Osteoblast (primary cell): ENCODE results near the gene ILF2. TPM values are rescaled to one million over a fixed set of nuclear protein-coding genes. Genes with fewer than 3 reads are reported as not detected.
A peak's percentile ranks its signal among the peaks of the same experiment; 100 is the strongest.

ENCODE experiments used
- DNase-seq: peaks from one replicate; pipeline ENCODE4 v3.0.0; 2011; ENCODE audit warnings: low spot score, mixed read lengths; ENCODE audit not compliant: insufficient read length; ENCODE audit errors: missing footprints
- H2AFZ ChIP-seq: 2 replicates; pipeline ENCODE4 v1.6.0; 2011; ENCODE audit warnings: mild to moderate bottlenecking, low read length
- H3K27ac ChIP-seq: 2 replicates; pipeline ENCODE4 v1.5.1; 2011; ENCODE audit warnings: mild to moderate bottlenecking, low read depth, low read length, moderate library complexity
- H3K27me3 ChIP-seq: 2 replicates; pipeline ENCODE4 v1.6.0; 2012; ENCODE audit warnings: mild to moderate bottlenecking, control low read depth, inconsistent platforms, low read length, moderate library complexity; ENCODE audit not compliant: insufficient read depth
- H3K36me3 ChIP-seq: 2 replicates; pipeline ENCODE4 v1.5.1; 2011; ENCODE audit warnings: mild to moderate bottlenecking, low read length, control low read depth, moderate library complexity; ENCODE audit not compliant: insufficient read depth
- H3K4me1 ChIP-seq: 2 replicates; pipeline ENCODE4 v1.5.1; 2011; ENCODE audit warnings: mild to moderate bottlenecking, low read length, control low read depth, moderate library complexity; ENCODE audit not compliant: insufficient read depth
- H3K4me2 ChIP-seq: 2 replicates; pipeline ENCODE4 v1.6.0; 2011; ENCODE audit warnings: mild to moderate bottlenecking, low read length; ENCODE audit not compliant: insufficient read depth
- H3K4me3 ChIP-seq: fragments of 200-600 bp; sonication (generic); 3 replicates; pipeline ENCODE4 v1.5.1; 2012; ENCODE audit warnings: mild to moderate bottlenecking, low read length, inconsistent platforms; ENCODE audit not compliant: insufficient read depth
- H3K79me2 ChIP-seq: 2 replicates; pipeline ENCODE4 v1.6.0; 2012; ENCODE audit warnings: mild to moderate bottlenecking, low read length, control low read depth, inconsistent platforms; ENCODE audit not compliant: insufficient read depth
- H3K9me3 ChIP-seq: 2 replicates; pipeline ENCODE4 v1.5.1; 2011; ENCODE audit warnings: low read depth, low read length, control low read depth
- H4K20me1 ChIP-seq: 2 replicates; pipeline ENCODE4 v1.6.0; 2012; ENCODE audit warnings: mild to moderate bottlenecking, low read length, control low read depth; ENCODE audit not compliant: insufficient read depth
- CTCF ChIP-seq: IDR thresholded peaks from 2 replicates; pipeline ENCODE4 v1.5.1; 2011; ENCODE audit warnings: mild to moderate bottlenecking, low read depth, low read length, moderate library complexity; ENCODE audit errors: extremely low read depth
- total RNA-seq: library from RNA; depleted of rRNA; stranded (reverse); fragments of >200 nt; gene quantifications from 2 replicates; pipeline ENCODE4 v1.2.3, GENCODE V29; 2012

The ILF2 gene
- total RNA-seq, 1 donor: 130 TPM

GRCh38 chr1:153697191-153698019 is 26.6 kb upstream of the ILF2 start:
- Histone ChIP-seq H3K36me3 (no peaks in the 10 kb centered on the region), H3K4me1 (peaks cover 10% of the 10 kb centered on the region), H3K79me2 (no peaks in the 10 kb centered on the region), H4K20me1 (no peaks in the 10 kb centered on the region), H3K4me2 (no peak overlapping the region), H2AFZ (peak overlapping the region; percentile 86), H3K27me3 (no peaks in the 10 kb centered on the region), H3K9me3 (no peaks in the 10 kb centered on the region), H3K27ac (no peak overlapping the region), H3K4me3 (no peak overlapping the region)
- TF ChIP-seq CTCF: no peak
- DNase-seq: peak; percentile 51

GRCh38 chr1:153696741-153697140 is 25.9 kb upstream of the ILF2 start:
- Histone ChIP-seq H3K79me2 (no peaks in the 10 kb centered on the region), H3K36me3 (no peaks in the 10 kb centered on the region), H4K20me1 (no peaks in the 10 kb centered on the region), H3K4me1 (peaks cover 10% of the 10 kb centered on the region), H3K4me3 (no peak overlapping the region), H3K27ac (no peak overlapping the region), H2AFZ (no peak overlapping the region), H3K4me2 (no peak overlapping the region), H3K27me3 (no peaks in the 10 kb centered on the region), H3K9me3 (no peaks in the 10 kb centered on the region)
- no peak for TF ChIP-seq CTCF
- no peak for DNase-seq

GRCh38 chr1:153693466-153693865 is 22.7 kb upstream of the ILF2 start:
- Histone ChIP-seq H3K36me3 (no peaks in the 10 kb centered on the region), H4K20me1 (no peaks in the 10 kb centered on the region), H3K27ac (no peak overlapping the region)

More at GRCh38 chr1:153693466-153693865, 22.7 kb upstream of the ILF2 start:
- Histone ChIP-seq H3K79me2 (no peaks in the 10 kb centered on the region), H3K27me3 (no peaks in the 10 kb centered on the region), H3K4me2 (no peak overlapping the region), H3K9me3 (no peaks in the 10 kb centered on the region), H3K4me1 (no peaks in the 10 kb centered on the region), H2AFZ (no peak overlapping the region), H3K4me3 (no peak overlapping the region)
- DNase-seq: peak; percentile 63
- no peak for TF ChIP-seq CTCF
